22Rv1 (cell line): ENCODE measurements around the gene MBNL2.

Experiments used
- H3K27ac ChIP-seq: fragments of 450-650 bp; 2 replicates; pipeline ENCODE4 v1.5.1; 2017
- ZFX ChIP-seq: fragments of 450-650 bp; IDR thresholded peaks from 2 replicates; pipeline ENCODE4 v1.6.1; 2017; ENCODE audit warnings: antibody characterized with exemption, borderline replicate concordance
- TF ChIP-seq, protein P1 (sequence below): fragments of 450-650 bp; IDR thresholded peaks from 2 replicates; pipeline ENCODE4 v1.5.1; 2017; ENCODE audit warnings: mild to moderate bottlenecking

The MBNL2 gene

DNA sequence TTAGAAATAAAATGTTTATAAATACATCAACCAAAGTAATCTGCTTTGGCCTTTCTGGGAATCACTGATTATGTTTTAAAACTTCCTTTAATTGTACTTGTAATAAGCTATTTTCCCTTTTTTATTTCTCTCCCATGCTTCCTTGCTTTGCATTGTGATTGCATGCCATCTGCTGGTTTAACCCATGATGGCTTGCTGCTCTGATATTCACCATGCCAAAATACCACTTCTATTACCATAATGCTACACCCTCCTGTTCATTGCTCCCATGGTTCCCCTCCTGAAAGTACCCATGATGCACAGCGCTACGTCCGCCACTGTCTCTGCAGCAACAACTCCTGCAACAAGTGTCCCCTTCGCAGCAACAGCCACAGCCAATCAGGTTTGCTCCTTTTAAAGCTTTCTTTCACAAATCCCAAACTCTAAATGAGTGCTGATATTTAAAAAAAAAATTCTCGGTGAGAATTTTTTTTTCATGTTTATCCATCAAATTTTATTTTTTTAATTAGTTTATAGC is 144.1 kb downstream of the MBNL2 start:
- TF ChIP-seq ZFX, result no peak
- TF ChIP-seq, protein P1, sequence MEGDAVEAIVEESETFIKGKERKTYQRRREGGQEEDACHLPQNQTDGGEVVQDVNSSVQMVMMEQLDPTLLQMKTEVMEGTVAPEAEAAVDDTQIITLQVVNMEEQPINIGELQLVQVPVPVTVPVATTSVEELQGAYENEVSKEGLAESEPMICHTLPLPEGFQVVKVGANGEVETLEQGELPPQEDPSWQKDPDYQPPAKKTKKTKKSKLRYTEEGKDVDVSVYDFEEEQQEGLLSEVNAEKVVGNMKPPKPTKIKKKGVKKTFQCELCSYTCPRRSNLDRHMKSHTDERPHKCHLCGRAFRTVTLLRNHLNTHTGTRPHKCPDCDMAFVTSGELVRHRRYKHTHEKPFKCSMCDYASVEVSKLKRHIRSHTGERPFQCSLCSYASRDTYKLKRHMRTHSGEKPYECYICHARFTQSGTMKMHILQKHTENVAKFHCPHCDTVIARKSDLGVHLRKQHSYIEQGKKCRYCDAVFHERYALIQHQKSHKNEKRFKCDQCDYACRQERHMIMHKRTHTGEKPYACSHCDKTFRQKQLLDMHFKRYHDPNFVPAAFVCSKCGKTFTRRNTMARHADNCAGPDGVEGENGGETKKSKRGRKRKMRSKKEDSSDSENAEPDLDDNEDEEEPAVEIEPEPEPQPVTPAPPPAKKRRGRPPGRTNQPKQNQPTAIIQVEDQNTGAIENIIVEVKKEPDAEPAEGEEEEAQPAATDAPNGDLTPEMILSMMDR, result no peak
- H3K27ac ChIP-seq, result no peak overlapping the region

DNA sequence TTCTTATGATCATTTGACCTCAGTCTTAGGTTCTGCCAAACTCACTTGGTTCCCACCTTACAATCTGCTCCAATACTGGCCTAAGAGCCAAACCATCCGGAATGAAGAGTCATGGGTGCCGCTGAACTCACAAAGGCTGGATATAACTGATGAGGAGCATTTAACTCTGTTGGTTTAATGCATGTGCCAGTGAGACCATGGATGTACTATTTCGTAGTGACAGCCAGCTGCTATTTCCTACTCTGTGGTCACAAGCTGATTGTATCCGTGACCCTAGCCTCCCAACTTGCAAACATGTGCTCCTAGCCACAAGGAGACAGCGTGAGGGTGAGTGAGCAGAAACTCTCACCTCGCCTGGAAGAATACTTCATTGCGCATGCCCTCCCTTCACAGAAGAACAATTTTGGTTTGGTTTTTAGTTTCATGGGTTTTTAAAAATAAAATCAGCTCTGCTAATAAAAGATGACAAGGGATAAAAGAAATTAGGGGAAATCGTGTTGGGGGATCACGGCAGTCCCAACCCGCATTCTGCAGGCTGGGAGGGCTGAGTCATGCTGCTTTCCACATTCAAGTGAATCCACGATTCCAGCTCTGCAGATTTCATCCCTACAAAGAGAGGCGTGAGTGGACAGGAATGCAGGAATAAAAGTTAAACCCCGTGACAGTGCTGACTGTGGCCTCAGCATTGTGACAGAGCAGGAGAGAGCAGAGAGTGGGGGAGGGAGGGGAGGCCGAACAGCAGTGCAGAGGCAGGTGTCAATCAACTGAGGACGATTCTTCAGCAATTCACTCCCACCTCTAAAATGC is 145.1 kb downstream of the MBNL2 start:
- TF ChIP-seq, protein P1, result no peak
- no peak for TF ChIP-seq ZFX
- H3K27ac ChIP-seq, result no peak overlapping the region

DNA sequence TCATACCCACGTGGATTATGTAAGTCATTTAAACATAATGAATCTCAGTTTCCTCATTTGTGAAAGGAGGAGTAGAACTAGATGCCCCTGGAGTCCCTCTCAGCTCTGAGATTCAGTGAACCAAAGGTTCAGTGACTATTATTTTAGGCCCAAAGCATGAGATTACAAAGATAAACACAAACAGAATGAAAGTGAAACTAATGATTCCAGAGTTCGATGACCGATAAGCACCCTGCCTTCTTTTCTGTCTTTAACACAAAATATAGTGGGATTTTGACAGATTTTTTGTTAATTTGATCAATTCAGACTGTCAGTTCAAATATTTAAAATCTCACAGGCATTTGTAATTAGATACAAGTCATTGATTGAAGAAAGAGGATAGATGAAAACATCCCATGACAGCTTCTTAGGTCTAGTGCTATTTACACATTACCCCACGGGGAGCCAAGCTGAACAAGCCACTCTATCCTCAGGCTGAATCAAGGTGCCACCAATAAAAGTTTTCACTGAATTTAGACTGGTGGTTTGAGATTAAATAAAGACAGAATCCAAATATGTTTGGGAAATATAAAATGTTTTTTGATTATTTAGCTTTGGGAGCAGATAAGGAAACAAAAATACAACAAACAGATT is 147.2 kb downstream of the MBNL2 start:
- no peak overlapping the region for H3K27ac ChIP-seq
- no peak for TF ChIP-seq ZFX
- TF ChIP-seq, protein P1, result no peak

DNA sequence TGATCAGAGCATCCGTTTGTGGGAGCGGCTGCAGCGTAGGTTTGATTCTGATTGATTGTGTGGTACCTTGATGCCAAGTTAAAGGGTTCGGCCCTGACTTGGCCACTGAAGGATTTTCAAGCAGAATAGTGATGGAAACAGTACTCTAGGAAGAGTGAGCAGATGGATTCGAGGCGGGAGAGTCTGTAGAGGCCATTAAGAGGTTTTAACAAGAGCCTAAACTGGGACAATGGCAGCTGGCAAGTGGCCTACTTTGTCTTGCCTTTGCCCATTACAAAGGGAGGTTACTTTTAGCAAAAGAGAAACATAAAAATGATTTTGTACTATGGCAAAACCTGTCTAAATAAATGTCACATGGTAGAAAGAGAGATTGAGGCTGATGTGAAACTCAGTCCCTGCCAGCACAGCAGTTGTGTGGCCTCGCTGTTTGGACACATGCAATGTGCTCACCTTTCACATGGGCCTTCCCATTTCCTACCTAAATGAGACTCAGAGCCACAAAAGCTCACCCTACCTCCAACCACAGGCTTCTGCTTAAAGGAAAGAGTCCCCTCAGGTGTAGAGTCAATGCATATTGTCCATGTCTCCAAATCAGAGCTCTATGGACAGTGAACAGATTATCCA is 149.5 kb downstream of the MBNL2 start:
- TF ChIP-seq, protein P1, result no peak
- no peak overlapping the region for H3K27ac ChIP-seq

DNA sequence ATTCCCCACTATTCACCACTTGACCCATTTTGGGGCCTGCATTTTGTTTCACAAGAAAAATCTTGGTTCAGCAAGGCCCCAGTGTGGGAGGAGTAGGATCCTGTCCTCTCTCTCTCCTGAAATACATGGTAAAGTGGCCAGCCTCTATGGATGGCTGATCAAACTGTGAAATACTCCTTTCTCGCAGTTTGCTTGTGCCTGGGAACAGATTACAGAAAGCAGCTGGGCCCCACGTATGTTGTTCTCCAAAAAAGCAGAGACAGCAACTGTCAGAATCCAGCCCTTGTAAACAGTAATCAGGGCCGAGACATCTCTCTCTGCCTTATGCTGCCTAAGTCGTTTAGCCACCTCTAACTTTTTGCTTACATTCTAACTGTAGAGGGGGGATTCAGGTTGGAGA is 150.8 kb downstream of the MBNL2 start:
- no peak overlapping the region for H3K27ac ChIP-seq
- TF ChIP-seq ZFX, result no peak
- TF ChIP-seq, protein P1, result no peak

DNA sequence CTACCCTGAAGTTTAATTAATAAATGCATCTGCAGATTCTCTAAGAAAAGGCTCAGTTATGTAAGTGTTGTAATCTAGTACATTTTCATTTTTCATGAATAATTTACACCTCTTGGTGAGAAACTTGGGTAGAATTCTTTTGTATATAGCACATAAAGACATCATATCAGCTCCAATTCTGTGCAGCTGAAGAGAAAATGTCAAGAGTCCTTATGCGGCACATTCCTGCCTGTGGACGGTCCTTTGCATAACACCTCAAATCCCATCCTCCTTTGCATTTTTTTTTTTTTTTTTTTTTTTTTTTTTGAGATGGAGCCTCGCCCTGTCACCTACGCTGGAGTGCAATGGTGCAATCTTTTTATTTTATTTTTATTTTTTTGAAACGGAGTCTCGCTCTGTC is 151.7 kb downstream of the MBNL2 start:
- H3K27ac ChIP-seq, result no peak overlapping the region
- TF ChIP-seq, protein P1, result no peak
- TF ChIP-seq ZFX, result no peak
